ENCODE results near the gene ZFAND2B.
A peak's percentile ranks its signal among the peaks of the same experiment; 100 is the strongest.

The ZFAND2B gene

GRCh38 chr2:219204425-219205164 lies 2.0 kb upstream of the ZFAND2B start:
- DNase-seq = no peak

- DNase-seq = no peak
Measured at GRCh38 chr2:219205165-219205538, 1.4 kb upstream of the ZFAND2B start.

- DNase-seq = no peak
Measured at GRCh38 chr2:219205981-219206327, 628 bp upstream of the ZFAND2B start.

GRCh38 chr2:219207134-219207883 lies 727 bp downstream of the ZFAND2B start:
- DNase-seq = no peak

GRCh38 chr2:219207884-219208740 lies 1.5 kb downstream of the ZFAND2B start:
- no peak for DNase-seq

- no peak for DNase-seq
Measured at GRCh38 chr2:219209236-219210195, 2.9 kb downstream of the ZFAND2B start.

- DNase-seq = no peak
Measured at GRCh38 chr2:219210196-219210885, 3.8 kb downstream of the ZFAND2B start.

GRCh38 chr2:219210886-219211362 lies 4.3 kb downstream of the ZFAND2B start:
- DNase-seq = no peak

- DNase-seq = no peak
Measured at GRCh38 chr2:219213026-219213415, 6.4 kb downstream of the ZFAND2B start.

- no peak for DNase-seq
Measured at GRCh38 chr2:219213486-219214071, 7.0 kb downstream of the ZFAND2B start.

- DNase-seq = no peak
Measured at GRCh38 chr2:219214141-219214540, 7.6 kb downstream of the ZFAND2B start.

GRCh38 chr2:219214786-219215185 lies 8.2 kb downstream of the ZFAND2B start:
- DNase-seq = no peak

- no peak for DNase-seq
Measured at GRCh38 chr2:219215871-219216534, 9.4 kb downstream of the ZFAND2B start.

GRCh38 chr2:219216535-219216915 lies 9.9 kb downstream of the ZFAND2B start:
- no peak for DNase-seq

GRCh38 chr2:219218217-219218731 lies 11.7 kb downstream of the ZFAND2B start:
- peak; percentile 17 to 54 for DNase-seq

- DNase-seq = peak; percentile 43 to 63
Measured at GRCh38 chr2:219218732-219219701, 12.4 kb downstream of the ZFAND2B start, which contains the start of gene ABCB6. Gene ABCB6, minus strand, starts transcription at chr2:219218958. Its CDS starts 285 bp downstream, at chr2:219218673.

- DNase-seq = no peak
Measured at GRCh38 chr2:219219784-219220532, 13.4 kb downstream of the ZFAND2B start.

Data from inflammatory macrophage (primary cell).